ENCODE results near the gene OSBPL3. TPM values are rescaled to one million over a fixed set of nuclear protein-coding genes. Genes with fewer than 3 reads are reported as not detected.

The OSBPL3 gene
- total RNA-seq, 1 experiment from 2014 or later: 8.6 TPM

- Histone ChIP-seq H3K27ac (ENCODE audit: insufficient read length, low read depth, low read length) (no peak overlapping the region), H4K20me1 (ENCODE audit: control insufficient read depth, insufficient read depth, insufficient read length) (no peaks in the 10 kb centered on the region), H3K23me2 (ENCODE audit: insufficient read length, low read depth, low read length, poor library complexity, severe bottlenecking) (no peaks in the 10 kb centered on the region), H2BK12ac (ENCODE audit: insufficient read length, low read depth, low read length) (no peak overlapping the region), H3K9me3 (ENCODE audit: control insufficient read depth, low read depth, low read length) (no peaks in the 10 kb centered on the region), H3K79me2 (ENCODE audit: insufficient read depth, low read length) (no peaks in the 10 kb centered on the region), H3K4me2 (ENCODE audit: insufficient read depth, insufficient read length, low read length) (no peak overlapping the region), H2BK15ac (ENCODE audit: low read depth, low read length) (no peak overlapping the region), H3T11ph (ENCODE audit: low read length) (no peak overlapping the region), H3K14ac (ENCODE audit: insufficient read depth, low read length) (no peak overlapping the region), H2BK20ac (ENCODE audit: low read depth, low read length, poor library complexity, severe bottlenecking) (no peak overlapping the region), H3K4me1 (ENCODE audit: insufficient read depth, low read length) (peaks cover 3% of the 10 kb centered on the region; the same call in 1 of the 2 replicates), H4K91ac (ENCODE audit: insufficient read length, low read depth, low read length) (no peak overlapping the region), H2AFZ (ENCODE audit: low read length) (no peak overlapping the region), H3K56ac (ENCODE audit: insufficient read length, low read depth, low read length) (no peak overlapping the region), H2BK5ac (ENCODE audit: insufficient read length, low read length) (no peak overlapping the region), H3K4ac (ENCODE audit: low read depth, low read length) (no peak overlapping the region), H3K23ac (ENCODE audit: insufficient read length, low read depth, low read length) (no peak overlapping the region), H3K79me1 (ENCODE audit: insufficient read depth, low read depth, low read length, poor library complexity, severe bottlenecking) (no peaks in the 10 kb centered on the region), H3K27me3 (ENCODE audit: insufficient read depth, low read length) (no peaks in the 10 kb centered on the region), H3K9ac (ENCODE audit: extremely low read depth, insufficient read length, low read length) (no peak overlapping the region), H4K5ac (ENCODE audit: insufficient read length, low read depth, low read length) (no peak overlapping the region), H2BK120ac (ENCODE audit: low read depth, low read length, poor library complexity, severe bottlenecking) (no peak overlapping the region), H4K8ac (replicated peaks; ENCODE audit: insufficient read length, low read depth, low read length) (no peak overlapping the region), H2AK5ac (ENCODE audit: insufficient read length, low read length) (no peak overlapping the region), H3K18ac (ENCODE audit: insufficient read length, low read depth, low read length) (no peak overlapping the region)
- DNase-seq: no peak
- Mint-ChIP-seq H3K36me3 (ENCODE audit: insufficient read depth in 1 of 3, low read depth in 3 of 3) (peaks cover 3 to 5% (median 5%) of the 10 kb centered on the region in 3 experiments; a peak in 6 of 7 replicates), H3K27me3 (ENCODE audit: low read depth) (no peaks in the 10 kb centered on the region; the same call in 1 of the 2 replicates), H3K9me3 (peaks cover 5 to 10% of the 10 kb centered on the region in 2 experiments), H3K4me1 (peaks cover 4 to 5% of the 10 kb centered on the region in 2 experiments; a peak in 3 of 4 replicates), H3K4me3 (no peak overlapping the region), H3K27ac (no peak overlapping the region)
- no CpG with 5 or more reads among the region's 9 CpGs for WGBS (ENCODE audit: extremely low coverage, insufficient read length, low lambda C conversion rate)
- no peak for TF ChIP-seq CTCF (conservative IDR thresholded peaks at IDR 0.05)
These were observed 201.3 kb downstream of the OSBPL3 start for GRCh38 chr7:24778543-24779282.

Measured in H9 (cell line).